ENCODE results near the gene RASSF6.

DNA sequence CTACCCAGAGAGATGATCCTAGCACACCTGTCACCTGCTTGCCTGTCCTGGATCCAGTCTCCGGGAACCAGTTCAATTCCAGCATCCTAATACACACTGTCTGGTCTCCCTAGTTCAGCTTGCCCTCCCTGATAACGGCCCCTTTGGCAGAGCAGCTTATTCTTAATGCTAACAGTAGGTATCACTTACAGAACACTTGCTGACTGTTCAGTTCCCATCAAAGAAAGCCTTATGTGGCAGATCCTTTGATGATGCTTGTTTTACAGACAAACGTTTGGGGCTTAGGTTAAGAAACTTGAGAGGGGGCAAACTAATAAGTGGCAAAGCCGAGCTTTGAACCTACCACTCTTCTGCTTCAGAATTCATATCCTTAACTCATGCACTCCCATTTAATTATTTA is 890 bp downstream of the RASSF6 start:
- TF ChIP-seq, protein P1, sequence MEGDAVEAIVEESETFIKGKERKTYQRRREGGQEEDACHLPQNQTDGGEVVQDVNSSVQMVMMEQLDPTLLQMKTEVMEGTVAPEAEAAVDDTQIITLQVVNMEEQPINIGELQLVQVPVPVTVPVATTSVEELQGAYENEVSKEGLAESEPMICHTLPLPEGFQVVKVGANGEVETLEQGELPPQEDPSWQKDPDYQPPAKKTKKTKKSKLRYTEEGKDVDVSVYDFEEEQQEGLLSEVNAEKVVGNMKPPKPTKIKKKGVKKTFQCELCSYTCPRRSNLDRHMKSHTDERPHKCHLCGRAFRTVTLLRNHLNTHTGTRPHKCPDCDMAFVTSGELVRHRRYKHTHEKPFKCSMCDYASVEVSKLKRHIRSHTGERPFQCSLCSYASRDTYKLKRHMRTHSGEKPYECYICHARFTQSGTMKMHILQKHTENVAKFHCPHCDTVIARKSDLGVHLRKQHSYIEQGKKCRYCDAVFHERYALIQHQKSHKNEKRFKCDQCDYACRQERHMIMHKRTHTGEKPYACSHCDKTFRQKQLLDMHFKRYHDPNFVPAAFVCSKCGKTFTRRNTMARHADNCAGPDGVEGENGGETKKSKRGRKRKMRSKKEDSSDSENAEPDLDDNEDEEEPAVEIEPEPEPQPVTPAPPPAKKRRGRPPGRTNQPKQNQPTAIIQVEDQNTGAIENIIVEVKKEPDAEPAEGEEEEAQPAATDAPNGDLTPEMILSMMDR (conservative IDR thresholded peaks at IDR 0.05; ENCODE audit: low read length) = no peak
- TF ChIP-seq EZH2phosphoT487 (IDR thresholded peaks at IDR 0.05; ENCODE audit: borderline replicate concordance) = no peak

Data from Loucy (cell line).